Muscle layer of duodenum (tissue), 2 donors: ENCODE measurements around the gene BRCA2.
A peak's percentile ranks its signal among the peaks of the same experiment; 100 is the strongest.

Experiments
- H3K27ac ChIP-seq: one replicate; pipeline ENCODE4 v1.7.0; 2013; ENCODE audit warnings: mild to moderate bottlenecking, low read length
- H3K27me3 ChIP-seq: one replicate; pipeline ENCODE4 v1.7.0; 2013; ENCODE audit warnings: low read depth, mild to moderate bottlenecking, control low read depth, low read length
- H3K36me3 ChIP-seq, 2 donors: one replicate each; pipeline ENCODE4 v1.7.0; 2013; ENCODE audit warnings: low read length in 2 of 2, control low read depth in 1 of 2, mild to moderate bottlenecking in 1 of 2; ENCODE audit not compliant: insufficient read depth in 2 of 2, control insufficient read depth in 1 of 2
- H3K4me1 ChIP-seq, 2 donors: one replicate each; pipeline ENCODE4 v1.7.0; 2013; ENCODE audit warnings: low read length in 2 of 2, mild to moderate bottlenecking in 2 of 2, control low read depth in 1 of 2, moderate library complexity in 1 of 2; ENCODE audit not compliant: insufficient read depth in 2 of 2, control insufficient read depth in 1 of 2
- H3K4me3 ChIP-seq, 2 donors: one replicate each; pipeline ENCODE4 v1.7.0; 2013; ENCODE audit warnings: low read length in 2 of 2, low read depth in 1 of 2, mild to moderate bottlenecking in 1 of 2
- H3K9me3 ChIP-seq, 2 donors: one replicate each; pipeline ENCODE4 v1.7.0; 2013; ENCODE audit warnings: low read length in 2 of 2, control low read depth in 1 of 2, mild to moderate bottlenecking in 1 of 2; ENCODE audit not compliant: control insufficient read depth in 1 of 2
- donor health status: healthy.

BRCA2 gene

DNA sequence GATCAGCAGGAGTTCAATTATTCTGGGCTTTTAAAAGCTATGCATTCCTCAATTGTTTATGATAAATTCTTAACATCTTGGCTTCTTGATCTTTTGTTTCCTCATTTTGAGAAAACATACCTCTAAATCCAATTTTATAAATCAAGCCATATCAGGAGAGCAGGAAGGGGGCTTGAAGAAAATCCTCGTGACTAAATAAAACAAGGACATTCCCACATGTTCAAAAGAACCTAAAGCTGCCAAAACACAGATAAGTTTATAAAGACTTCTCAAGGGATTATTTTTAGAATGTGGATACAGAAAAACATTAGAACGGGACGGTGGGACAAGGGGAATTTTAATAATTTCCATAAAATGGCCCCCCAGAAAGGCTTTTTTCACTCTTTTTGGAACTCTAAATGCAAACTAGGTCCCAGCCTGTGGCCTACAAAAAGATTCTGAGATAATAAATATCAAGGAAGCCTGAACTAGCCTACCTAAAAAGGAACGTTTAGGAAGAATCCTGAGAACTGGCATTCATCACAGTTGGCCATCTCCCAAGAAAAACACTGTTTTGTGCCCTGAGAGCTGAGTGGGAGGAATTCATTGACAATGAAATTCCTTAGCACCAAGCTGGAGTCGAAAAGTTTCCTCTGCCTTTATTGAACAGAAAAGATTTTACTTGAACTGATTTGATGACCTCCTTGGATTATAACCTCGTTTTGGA, 30.2 kb upstream of the BRCA2 start:
- Histone ChIP-seq H3K4me3 (no peak overlapping the region), H3K27me3 (no peaks in the 10 kb centered on the region), H3K4me1 (peaks cover 3 to 16% of the 10 kb centered on the region in 2 donors), H3K9me3 (no peaks in the 10 kb centered on the region), H3K27ac (peak overlapping the region; percentile 68), H3K36me3 (no peaks in the 10 kb centered on the region)

DNA sequence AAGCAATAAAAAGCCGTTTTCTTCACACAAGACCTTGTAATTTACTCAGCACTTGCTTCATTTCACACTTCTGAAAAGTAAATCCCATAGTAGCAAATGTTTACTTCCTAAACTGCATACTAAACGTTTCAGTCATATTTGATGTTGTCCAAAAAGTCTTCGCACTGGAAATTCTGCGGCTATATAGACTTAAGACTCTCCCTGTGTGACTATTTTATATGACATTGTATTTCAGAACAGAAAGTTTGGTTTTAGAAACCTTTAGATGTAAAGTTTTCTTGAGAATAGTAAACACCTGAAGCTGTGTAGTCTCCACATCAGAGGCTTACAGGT, 29.7 kb upstream of the BRCA2 start:
- no peaks in the 10 kb centered on the region for H3K27me3 ChIP-seq
- H3K9me3 ChIP-seq, result no peaks in the 10 kb centered on the region
- H3K4me3 ChIP-seq, result no peak overlapping the region
- no peaks in the 10 kb centered on the region for H3K36me3 ChIP-seq
- peak overlapping the region; percentile 68 for H3K27ac ChIP-seq
- H3K4me1 ChIP-seq, result peaks cover 3 to 16% of the 10 kb centered on the region in 2 donors

DNA sequence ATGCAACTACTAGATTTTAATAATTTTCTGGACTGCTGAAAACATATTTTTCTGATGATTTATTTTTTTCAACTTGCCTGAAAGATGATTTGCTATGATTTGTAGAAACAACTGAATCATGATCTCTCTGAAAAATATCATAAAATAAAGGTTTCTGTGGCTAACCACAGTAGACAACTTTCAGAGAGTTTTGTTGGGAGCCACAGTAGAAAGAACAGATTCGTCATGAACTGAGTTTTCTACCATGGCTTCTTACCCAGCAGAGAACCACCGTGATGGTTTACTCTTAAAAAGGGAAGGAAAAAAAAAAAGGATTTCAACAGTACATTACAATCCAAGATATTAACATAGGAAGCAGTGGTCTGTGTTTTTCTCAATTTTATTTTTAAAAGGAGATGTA, 18.1 kb upstream of the BRCA2 start:
- H3K27ac ChIP-seq, result no peak overlapping the region
- no peaks in the 10 kb centered on the region for H3K27me3 ChIP-seq
- H3K9me3 ChIP-seq, result no peaks in the 10 kb centered on the region
- H3K4me3 ChIP-seq, result no peak overlapping the region
- H3K36me3 ChIP-seq, result peaks cover 0 to 7% of the 10 kb centered on the region in 2 donors
- no peaks in the 10 kb centered on the region for H3K4me1 ChIP-seq

DNA sequence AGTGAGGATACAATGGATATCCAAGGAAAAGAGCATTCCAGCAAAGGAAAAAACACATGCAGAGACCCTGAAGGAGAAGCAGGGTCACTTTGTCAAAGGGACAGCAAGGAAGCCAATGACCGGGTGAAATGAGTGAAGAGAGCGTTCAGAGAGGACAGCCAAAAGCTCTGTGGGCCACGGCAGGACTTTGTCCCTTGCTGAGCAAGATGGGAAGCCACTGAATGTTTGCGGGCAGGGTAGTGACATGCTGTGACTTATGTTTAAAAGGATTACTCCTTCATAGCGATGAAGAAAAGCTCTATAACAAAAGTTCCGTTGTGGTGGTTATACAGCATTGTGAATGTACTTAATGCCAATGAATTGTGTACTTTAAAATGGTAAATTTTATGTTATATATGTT, 16.6 kb upstream of the BRCA2 start:
- Histone ChIP-seq H3K36me3 (peaks cover 0 to 7% of the 10 kb centered on the region in 2 donors), H3K9me3 (no peaks in the 10 kb centered on the region), H3K27ac (no peak overlapping the region), H3K4me3 (no peak overlapping the region), H3K27me3 (no peaks in the 10 kb centered on the region), H3K4me1 (no peaks in the 10 kb centered on the region)

DNA sequence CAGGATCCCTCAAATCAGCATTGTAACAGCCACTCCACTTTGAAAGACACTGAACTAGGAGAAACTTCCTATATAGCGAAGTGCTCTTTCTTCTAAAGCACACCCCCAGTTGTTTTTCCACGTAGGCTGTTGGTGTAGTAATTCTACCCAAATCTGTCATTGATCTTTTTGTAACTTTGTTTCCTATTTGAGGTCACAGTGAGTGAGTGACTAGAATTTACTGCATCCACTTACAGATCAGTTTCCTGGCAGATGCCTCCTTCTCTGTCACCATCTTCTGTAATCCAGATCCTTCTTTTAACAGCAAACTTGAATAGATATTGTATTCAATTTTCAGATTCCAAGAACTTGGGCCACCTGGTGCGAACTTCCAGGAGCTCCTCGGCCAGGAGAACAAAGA, 15.4 kb upstream of the BRCA2 start:
- H3K27me3 ChIP-seq, result no peaks in the 10 kb centered on the region
- no peak overlapping the region for H3K27ac ChIP-seq
- no peak overlapping the region for H3K4me3 ChIP-seq
- H3K9me3 ChIP-seq, result no peaks in the 10 kb centered on the region
- peaks cover 0 to 7% of the 10 kb centered on the region in 2 donors for H3K36me3 ChIP-seq
- H3K4me1 ChIP-seq, result no peaks in the 10 kb centered on the region

DNA sequence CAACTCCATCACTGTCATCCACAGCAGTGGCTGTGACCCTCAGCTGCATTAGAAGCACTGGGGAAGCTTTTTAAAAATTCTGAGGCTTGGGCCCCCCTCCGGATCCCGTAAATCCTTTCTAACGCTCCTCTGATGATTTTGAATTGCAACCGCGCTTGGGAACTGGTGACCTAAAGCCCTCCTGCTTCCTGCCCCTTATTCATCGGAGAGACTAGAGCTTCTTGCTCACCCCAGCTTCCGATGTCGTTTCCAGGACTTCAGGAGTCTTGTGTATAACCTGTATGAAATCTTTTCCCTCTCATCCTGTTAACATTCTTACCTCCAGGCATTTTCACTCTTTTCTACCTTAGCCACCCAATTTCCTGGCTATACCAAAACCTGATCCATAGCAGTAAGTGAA, 14.9 kb upstream of the BRCA2 start:
- H3K4me1 ChIP-seq, result no peaks in the 10 kb centered on the region
- no peaks in the 10 kb centered on the region for H3K27me3 ChIP-seq
- H3K4me3 ChIP-seq, result no peak overlapping the region
- H3K27ac ChIP-seq, result no peak overlapping the region
- no peaks in the 10 kb centered on the region for H3K9me3 ChIP-seq
- H3K36me3 ChIP-seq, result peaks cover 0 to 4% of the 10 kb centered on the region in 2 donors

DNA sequence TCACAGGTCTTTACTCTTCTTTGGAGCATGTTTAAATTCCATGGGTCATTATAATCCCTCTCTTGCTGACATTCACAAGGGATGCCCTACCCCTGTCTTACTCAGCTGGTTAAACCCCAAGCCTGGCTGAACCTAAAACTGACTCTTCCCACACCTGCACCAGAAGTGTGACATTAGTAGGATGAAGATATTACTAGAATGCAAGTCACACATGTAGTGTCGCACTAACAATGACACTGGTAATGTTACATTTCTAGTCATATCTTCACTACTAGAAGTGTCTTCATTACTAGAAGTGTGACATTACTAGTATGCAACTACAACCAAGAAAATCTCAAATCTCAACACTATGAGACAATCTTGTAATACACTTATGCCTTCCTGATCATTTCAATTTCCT, 14.4 kb upstream of the BRCA2 start:
- no peak overlapping the region for H3K4me3 ChIP-seq
- H3K4me1 ChIP-seq, result no peaks in the 10 kb centered on the region
- H3K9me3 ChIP-seq, result no peaks in the 10 kb centered on the region
- H3K27me3 ChIP-seq, result no peaks in the 10 kb centered on the region
- no peaks in the 10 kb centered on the region for H3K36me3 ChIP-seq
- no peak overlapping the region for H3K27ac ChIP-seq

DNA sequence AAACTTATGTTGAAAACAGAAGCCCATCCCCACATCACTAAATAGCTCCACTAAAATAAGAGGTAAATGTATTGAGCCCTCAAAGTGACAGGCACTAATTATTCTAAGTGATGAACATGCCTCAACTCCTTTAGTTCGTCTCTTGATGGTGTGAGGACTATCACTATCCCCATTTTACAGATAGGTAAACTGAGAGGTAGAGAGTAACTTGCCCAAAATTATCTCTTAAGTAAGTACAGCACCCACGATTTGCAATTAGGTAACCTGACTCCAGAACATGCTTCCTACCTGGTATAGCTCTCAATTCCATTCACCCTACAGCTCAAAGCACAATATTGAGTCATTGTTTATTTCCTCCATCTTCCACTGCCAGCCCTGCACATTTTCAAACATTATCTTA, 12.8 kb upstream of the BRCA2 start:
- Histone ChIP-seq H3K27ac (no peak overlapping the region), H3K9me3 (no peaks in the 10 kb centered on the region), H3K4me3 (no peak overlapping the region), H3K4me1 (no peaks in the 10 kb centered on the region), H3K36me3 (no peaks in the 10 kb centered on the region), H3K27me3 (no peaks in the 10 kb centered on the region)

DNA sequence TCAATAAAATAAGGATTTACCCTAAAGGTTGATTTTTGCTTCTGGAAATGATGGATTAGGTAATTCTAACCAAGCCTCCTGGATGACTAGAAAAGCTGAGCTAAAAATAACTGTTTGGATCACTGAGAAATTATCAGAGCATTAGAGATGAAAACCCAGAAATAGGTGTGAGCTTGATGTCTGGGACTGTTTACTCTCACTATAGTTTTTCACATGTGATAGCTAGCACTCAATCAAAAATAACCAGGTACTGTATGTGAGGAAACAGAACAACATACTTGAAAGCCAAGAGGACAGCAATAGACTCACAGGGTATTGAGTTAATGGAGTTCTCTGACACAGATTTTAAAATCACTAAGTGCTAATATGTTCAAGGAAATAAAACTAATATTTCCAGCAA, 9.7 kb upstream of the BRCA2 start:
- Histone ChIP-seq H3K36me3 (no peaks in the 10 kb centered on the region), H3K4me3 (no peak overlapping the region), H3K9me3 (no peaks in the 10 kb centered on the region), H3K4me1 (no peaks in the 10 kb centered on the region), H3K27ac (no peak overlapping the region), H3K27me3 (no peaks in the 10 kb centered on the region)

DNA sequence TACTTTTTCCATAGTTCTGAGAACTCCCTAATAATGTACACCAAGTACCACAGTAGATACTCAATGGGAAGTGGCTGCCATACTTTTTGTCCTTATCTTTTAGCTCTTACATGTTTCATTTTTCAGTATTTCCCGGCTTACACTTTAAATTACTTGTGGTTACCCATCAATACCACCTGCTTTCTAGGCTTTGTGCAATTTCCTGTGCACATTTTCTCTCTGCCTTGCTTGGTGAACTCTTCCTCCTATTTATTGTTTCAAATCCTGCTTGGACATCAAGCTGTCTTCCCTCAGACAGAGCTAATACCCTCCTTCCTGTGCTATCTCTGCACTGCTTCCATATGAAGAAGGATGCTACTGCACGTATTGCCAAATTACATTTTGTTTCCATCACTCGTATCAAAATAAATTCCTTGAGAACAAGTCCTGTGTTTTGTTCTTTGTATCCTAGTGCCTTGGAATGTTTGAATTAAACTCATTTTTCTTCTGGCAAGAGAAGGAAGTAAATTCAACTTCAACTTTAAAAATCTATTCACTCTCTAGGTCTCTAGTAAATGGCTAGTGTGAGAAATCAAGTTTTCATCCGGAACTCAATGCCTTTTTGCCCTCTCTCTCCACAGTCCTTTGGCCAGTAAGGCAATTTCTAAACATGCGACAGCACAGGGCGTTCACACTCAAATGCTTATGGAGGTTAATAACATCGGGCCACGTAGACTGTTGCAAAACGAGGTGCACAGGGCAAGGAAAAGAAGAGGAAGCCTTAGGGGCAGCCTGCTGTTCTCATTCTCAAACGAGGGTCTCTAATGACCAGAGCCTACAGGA, 5.8 kb upstream of the BRCA2 start:
- Histone ChIP-seq H3K4me3 (peak overlapping the region; percentile 38 to 43), H3K9me3 (no peaks in the 10 kb centered on the region), H3K27me3 (no peaks in the 10 kb centered on the region), H3K36me3 (no peaks in the 10 kb centered on the region), H3K4me1 (no peaks in the 10 kb centered on the region), H3K27ac (no peak overlapping the region)

DNA sequence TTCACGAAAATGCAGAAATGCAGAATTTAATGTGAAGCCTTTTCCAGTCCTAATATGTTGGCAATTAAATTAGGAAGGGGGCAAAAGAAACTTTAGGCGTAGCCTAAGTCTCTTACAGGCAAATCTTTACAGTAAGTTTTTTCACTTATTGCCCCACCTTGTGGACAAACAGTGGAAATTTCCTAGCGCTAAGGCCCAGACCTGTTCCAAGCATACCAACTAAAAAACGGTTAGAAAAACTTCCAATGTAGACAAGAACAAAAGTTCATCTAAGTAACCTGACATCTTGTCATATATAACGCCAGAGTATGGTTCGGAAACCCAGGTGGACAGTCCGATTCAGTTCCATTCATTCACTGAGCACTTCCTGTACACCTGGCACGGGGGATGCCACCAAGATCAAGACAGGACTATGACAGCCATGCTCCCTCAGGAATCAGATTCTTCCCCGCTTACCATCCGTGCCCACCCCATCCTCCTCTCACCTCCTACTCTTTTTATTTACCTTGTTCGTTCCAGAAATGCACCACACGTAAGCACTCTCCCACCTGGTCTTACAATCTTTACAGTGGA, 5.1 kb upstream of the BRCA2 start:
- Histone ChIP-seq H3K4me3 (peak overlapping the region; percentile 38 to 43), H3K36me3 (no peaks in the 10 kb centered on the region), H3K9me3 (no peaks in the 10 kb centered on the region), H3K4me1 (no peaks in the 10 kb centered on the region), H3K27me3 (no peaks in the 10 kb centered on the region), H3K27ac (no peak overlapping the region)
